HL-60 (cell line): Measurements from ENCODE around the gene ICOS.

Source experiments
- DNase-seq, 2 experiments: peaks; one replicate each; pipeline ENCODE4 v3.0.0-alpha.2; 2010 to 2020; ENCODE audit warnings: low read depth in 1 of 2, low spot score in 1 of 2
- H3K27ac ChIP-seq: fragments of 250-450 bp; sonication (Bioruptor Pico); replicated peaks from 2 replicates; pipeline ENCODE4 v1.5.1; 2020; ENCODE audit warnings: mild to moderate bottlenecking, moderate library complexity
- H3K27me3 ChIP-seq: fragments of 250-450 bp; sonication (Bioruptor Pico); 2 replicates; pipeline ENCODE4 v1.5.1; 2021; ENCODE audit warnings: mild to moderate bottlenecking, moderate library complexity; ENCODE audit not compliant: insufficient read depth, poor library complexity, severe bottlenecking
- H3K4me3 ChIP-seq: replicated peaks from 2 replicates; pipeline ENCODE4 v1.5.1; 2011; ENCODE audit warnings: mild to moderate bottlenecking, control low read depth, low read length; ENCODE audit not compliant: insufficient read depth
- CTCF ChIP-seq: IDR thresholded peaks from one replicate; pipeline ENCODE4 v1.5.1; 2011; ENCODE audit warnings: low read length, control low read depth, inconsistent platforms; ENCODE audit not compliant: insufficient read depth
- GABPA ChIP-seq: IDR thresholded peaks from 2 replicates; pipeline ENCODE4 v1.6.1; 2012; ENCODE audit warnings: low read depth
- POLR2AphosphoS5 ChIP-seq: IDR thresholded peaks from 2 replicates; pipeline ENCODE4 v1.6.1; 2012; ENCODE audit warnings: low read depth
- REST ChIP-seq: IDR thresholded peaks from 2 replicates; pipeline ENCODE4 v1.6.1; 2012; ENCODE audit warnings: low read depth; ENCODE audit not compliant: insufficient replicate concordance
- SPI1 ChIP-seq: IDR thresholded peaks from 2 replicates; pipeline ENCODE4 v1.6.1; 2012; ENCODE audit warnings: low read depth, mild to moderate bottlenecking, borderline replicate concordance

The ICOS gene

DNA sequence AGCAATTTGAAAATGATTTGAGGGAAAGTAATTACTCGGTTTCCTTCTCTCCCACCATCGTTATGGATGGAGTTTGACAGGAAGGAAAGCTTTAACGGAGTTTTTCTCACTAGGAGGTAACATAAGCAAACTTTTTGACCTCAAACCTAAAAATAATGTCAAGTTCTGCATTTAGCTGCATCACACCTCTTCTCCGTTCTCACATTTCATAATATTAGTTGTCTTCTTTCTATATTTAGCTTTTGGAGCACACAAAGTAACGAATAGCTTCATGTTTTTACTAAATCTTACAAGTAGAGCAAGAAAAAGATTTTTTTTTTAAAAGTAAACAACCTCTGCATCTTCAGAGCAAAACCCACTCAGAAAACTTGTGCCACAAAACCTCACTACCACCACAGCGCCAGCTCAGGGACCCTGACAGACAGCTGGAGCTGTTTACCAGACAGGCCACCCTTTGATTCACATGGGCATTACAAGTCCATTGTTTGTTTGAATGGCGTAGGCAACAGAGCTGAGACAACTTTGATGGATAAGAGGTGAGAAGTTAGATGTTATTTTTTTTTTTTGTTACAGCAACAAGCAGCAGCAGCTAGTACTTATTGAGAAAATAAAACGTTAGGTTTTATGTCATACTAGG lies 21.9 kb upstream of the ICOS start:
- H3K4me3 ChIP-seq, result no peak overlapping the region
- H3K27me3 ChIP-seq, result peaks cover 6% of the 10 kb centered on the region
- TF ChIP-seq POLR2AphosphoS5 (no peak), REST (no peak), GABPA (no peak), SPI1 (no peak), CTCF (no peak)
- H3K27ac ChIP-seq, result no peak overlapping the region
- no peak for DNase-seq

GRCh38 chr2:203915256-203915655 lies 21.3 kb upstream of the ICOS start:
- H3K27me3 ChIP-seq, result peaks cover 6% of the 10 kb centered on the region
- DNase-seq, result no peak
- H3K27ac ChIP-seq, result no peak overlapping the region
- H3K4me3 ChIP-seq, result no peak overlapping the region
- no peak for TF ChIP-seq REST
- no peak for TF ChIP-seq SPI1
- TF ChIP-seq GABPA, result no peak
- no peak for TF ChIP-seq CTCF
- no peak for TF ChIP-seq POLR2AphosphoS5

- H3K4me3 ChIP-seq, result no peak overlapping the region
- H3K27ac ChIP-seq, result no peak overlapping the region
- DNase-seq, result no peak
- H3K27me3 ChIP-seq, result peaks cover 6% of the 10 kb centered on the region
- no peak for TF ChIP-seq SPI1
- no peak for TF ChIP-seq GABPA
- no peak for TF ChIP-seq CTCF
- no peak for TF ChIP-seq POLR2AphosphoS5
- TF ChIP-seq REST, result no peak
These were observed 19.8 kb upstream of the ICOS start for GRCh38 chr2:203916756-203917155.
